HCT116 (cell line): ENCODE data around the gene STK36. TPM values are rescaled to one million over a fixed set of nuclear protein-coding genes. Genes with fewer than 3 reads are reported as not detected.

Experiments
- ATAC-seq: fragments of 200-7000 bp; cut with Tn5 transposase; 2 replicates; pipeline ENCODE4 v1.9.1; 2020; ENCODE audit warnings: mild to moderate bottlenecking, moderate library complexity
- BruUV-seq: library from RNA; stranded (reverse); fragments of 400-500 nt; replicated peaks from 2 replicates; lab custom pipeline; 2021; lab: Mats Ljungman, UMichigan
- CTCF ChIA-PET: fragments of 300-600 bp; sonication (Branson Sonifier 250); formaldehyde crosslinking; loops from one replicate; lab custom pipeline; 2021; ENCODE audit warnings: antibody characterized with exemption; lab: Charles Lee
- POLR2A ChIA-PET: fragments of 300-600, 350-600 bp; sonication (Branson Sonifier 250); formaldehyde crosslinking; loops from one replicate; lab custom pipeline; 2021; ENCODE audit warnings: antibody characterized with exemption; lab: Charles Lee
- RAD21 ChIA-PET, 2 experiments: fragments of 300-600 bp; sonication (Branson Sonifier 250); formaldehyde crosslinking; loops; one replicate each; lab custom pipeline; 2023; ENCODE audit warnings: low total read pairs in 2 of 2; ENCODE audit not compliant: uncharacterized antibody in 2 of 2, unreplicated experiment in 2 of 2, low non-redundant PET in 1 of 2; lab: Charles Lee
- DNase-seq: peaks from one replicate; pipeline ENCODE4 v3.0.0-alpha.2; 2010; ENCODE audit warnings: low read depth, low spot score
- H2AFZ ChIP-seq: fragments of 200-600 bp; shearing (Covaris generic), sonication (generic); 2 replicates; pipeline ENCODE4 v1.6.1; 2017; ENCODE audit warnings: low read depth, mixed run types, mixed read lengths, antibody characterized with exemption, low read length; ENCODE audit not compliant: poor library complexity, severe bottlenecking
- H3K27ac ChIP-seq: 2 replicates; pipeline ENCODE4 v1.5.1; 2012; ENCODE audit warnings: low read depth, low read length
- H3K27me3 ChIP-seq: fragments of 200-600 bp; sonication (generic); 2 replicates; pipeline ENCODE4 v1.6.1; 2016; ENCODE audit warnings: mixed run types, low read length, mixed read lengths; ENCODE audit not compliant: insufficient read depth
- H3K36me3 ChIP-seq, 2 experiments: fragments of 200-500 bp in 1 of 2; fragments of 200-600 bp in 1 of 2; sonication (Bioruptor generic) in 1 of 2; sonication (generic) in 1 of 2; 2 replicates each; pipeline versions ENCODE4 v1.5.1 to v1.6.1; 2014 to 2016; ENCODE audit warnings: low read length in 2 of 2, inconsistent platforms in 1 of 2, mixed read lengths in 1 of 2, mixed run types in 1 of 2; ENCODE audit not compliant: insufficient read depth in 2 of 2, control insufficient read depth in 1 of 2
- H3K4me1 ChIP-seq, 2 experiments: fragments of 200-600 bp in 1 of 2; sonication (generic) in 1 of 2; 2 replicates each; pipeline versions ENCODE4 v1.5.1 to v1.6.1; 2012 to 2017; ENCODE audit warnings: low read length in 2 of 2, inconsistent platforms in 1 of 2, mild to moderate bottlenecking in 1 of 2, mixed read lengths in 1 of 2, mixed run types in 1 of 2, moderate library complexity in 1 of 2; ENCODE audit not compliant: insufficient read depth in 2 of 2, control insufficient read depth in 1 of 2
- H3K4me2 ChIP-seq: fragments of 200-600 bp; sonication (generic); 2 replicates; pipeline ENCODE4 v1.6.1; 2017; ENCODE audit warnings: mixed run types, low read length, mixed read lengths
- H3K4me3 ChIP-seq, 2 experiments: fragments of 200-600 bp in 1 of 2; sonication (generic) in 1 of 2; replicated peaks in 1 of 2; 2 replicates each; pipeline ENCODE4 v1.5.1; 2011 to 2016; ENCODE audit warnings: low read length in 2 of 2, control low read depth in 1 of 2, low read depth in 1 of 2, mild to moderate bottlenecking in 1 of 2, mixed read lengths in 1 of 2, mixed run types in 1 of 2
- H3K79me2 ChIP-seq: fragments of 200-600 bp; sonication (generic); 2 replicates; pipeline ENCODE4 v1.6.1; 2017; ENCODE audit warnings: mild to moderate bottlenecking, mixed run types, low read length, moderate library complexity, mixed read lengths; ENCODE audit not compliant: insufficient read depth
- H3K9ac ChIP-seq: fragments of 200-600 bp; sonication (generic); 2 replicates; pipeline ENCODE4 v1.6.1; 2016; ENCODE audit warnings: low read length, mixed read lengths
- H3K9me2 ChIP-seq: fragments of 200-600 bp; sonication (generic), shearing (Covaris generic); 2 replicates; pipeline ENCODE4 v1.6.1; 2017; ENCODE audit warnings: mixed run types, mild to moderate bottlenecking, moderate library complexity; ENCODE audit not compliant: insufficient read depth
- H3K9me3 ChIP-seq, 2 experiments: fragments of 200-500 bp in 1 of 2; fragments of 200-600 bp in 1 of 2; sonication (Bioruptor generic) in 1 of 2; sonication (generic) in 1 of 2; 2 replicates each; pipeline ENCODE4 v1.6.1; 2014 to 2017; ENCODE audit warnings: low read length in 2 of 2, mixed read lengths in 2 of 2, inconsistent platforms in 1 of 2, low read depth in 1 of 2, mild to moderate bottlenecking in 1 of 2, mixed run types in 1 of 2, moderate library complexity in 1 of 2; ENCODE audit not compliant: control insufficient read depth in 1 of 2, insufficient read depth in 1 of 2
- H4K20me1 ChIP-seq: fragments of 200-600 bp; sonication (generic), shearing (Covaris generic); 2 replicates; pipeline ENCODE4 v1.6.1; 2017; ENCODE audit warnings: mixed run types, mild to moderate bottlenecking, moderate library complexity; ENCODE audit not compliant: insufficient read depth
- ELF1 ChIP-seq: IDR thresholded peaks from 2 replicates; pipeline ENCODE4 v1.6.1; 2012; ENCODE audit warnings: low read depth, borderline replicate concordance
- EZH2 ChIP-seq: fragments of 200-600 bp; sonication (generic); IDR thresholded peaks from 2 replicates; pipeline ENCODE4 v1.6.1; 2017; ENCODE audit warnings: antibody characterized with exemption, mixed run types
- EZH2phosphoT487 ChIP-seq: fragments of 200-600 bp; IDR thresholded peaks from 2 replicates; pipeline ENCODE4 v1.6.1; 2018; ENCODE audit warnings: antibody characterized with exemption, borderline replicate concordance
- FOSL1 ChIP-seq: IDR thresholded peaks from 2 replicates; pipeline ENCODE4 v1.6.1; 2012; ENCODE audit warnings: low read depth
- JUND ChIP-seq: IDR thresholded peaks from 2 replicates; pipeline ENCODE4 v1.6.1; 2012
- POLR2AphosphoS5 ChIP-seq: IDR thresholded peaks from 2 replicates; pipeline ENCODE4 v1.6.1; 2011; ENCODE audit warnings: mild to moderate bottlenecking, low read depth, low read length, moderate library complexity
- RAD21 ChIP-seq: IDR thresholded peaks from 2 replicates; pipeline ENCODE4 v1.6.1; 2012; ENCODE audit warnings: low read depth, mild to moderate bottlenecking
- SIN3A ChIP-seq: IDR thresholded peaks from 2 replicates; pipeline ENCODE4 v1.6.1; 2012; ENCODE audit warnings: low read depth
- intact Hi-C: fragments of 100-400 bp; cut with micrococcal nuclease; formaldehyde crosslinking; loops from 2 replicates; pipeline ENCODE4 v1.10.0; 2022
- total RNA-seq: library from RNA; stranded (reverse); gene quantifications from one replicate; pipeline ENCODE4 v1.2.1, GENCODE V29; 2021; ENCODE audit not compliant: unreplicated experiment
- TF ChIP-seq, protein P1 (sequence below): IDR thresholded peaks from 2 replicates; pipeline ENCODE4 v1.6.1; 2012

STK36 gene
- total RNA-seq, 1 experiment from 2014 or later = 45.5 TPM

GRCh38 chr2:218721934-218722333, 50.0 kb downstream of the STK36 start:
- Histone ChIP-seq H3K27me3 (no peaks in the 10 kb centered on the region), H3K36me3 (peaks cover 0 to 7% of the 10 kb centered on the region in 2 experiments; a peak in 1 of 4 replicates), H3K79me2 (peaks cover 98% of the 10 kb centered on the region), H3K4me3 (no peak overlapping the region), H4K20me1 (peaks cover 7% of the 10 kb centered on the region; the same call in 1 of the 2 replicates), H3K27ac (no peak overlapping the region), H3K9me2 (no peaks in the 10 kb centered on the region), H3K4me2 (no peak overlapping the region), H3K4me1 (peaks cover 4 to 11% of the 10 kb centered on the region in 2 experiments; a peak in 3 of 4 replicates), H3K9me3 (no peaks in the 10 kb centered on the region; a peak in 1 of 4 replicates), H3K9ac (no peak overlapping the region), H2AFZ (no peak overlapping the region)
- no peak for DNase-seq
- intact Hi-C loops = no loop called here
- no peak for ATAC-seq
- BruUV-seq = no TSS peak
- ChIA-PET POLR2A (interaction anchor here (0.9 kb wide), 1 partner anchor 12 kb away, joined by 3 read pairs; the partner anchor contains the start of gene TTLL4), RAD21 (interaction anchor here in 1 of 2 experiments (1.9 kb wide), 1 partner anchor 125 kb away, joined by 3 read pairs; no protein-coding TSS in a partner anchor), CTCF (interaction anchor here (1.8 to 2.4 kb wide), 2 partner anchors 12 to 125 kb away, joined by 6 to 12 read pairs; partner anchors contain the start of gene TTLL4)
- TF ChIP-seq SIN3A = no peak
- no peak for TF ChIP-seq FOSL1
- no peak for TF ChIP-seq EZH2
- no peak for TF ChIP-seq RAD21
- TF ChIP-seq JUND = no peak
- no peak for TF ChIP-seq EZH2phosphoT487
- no peak for TF ChIP-seq ELF1

DNA sequence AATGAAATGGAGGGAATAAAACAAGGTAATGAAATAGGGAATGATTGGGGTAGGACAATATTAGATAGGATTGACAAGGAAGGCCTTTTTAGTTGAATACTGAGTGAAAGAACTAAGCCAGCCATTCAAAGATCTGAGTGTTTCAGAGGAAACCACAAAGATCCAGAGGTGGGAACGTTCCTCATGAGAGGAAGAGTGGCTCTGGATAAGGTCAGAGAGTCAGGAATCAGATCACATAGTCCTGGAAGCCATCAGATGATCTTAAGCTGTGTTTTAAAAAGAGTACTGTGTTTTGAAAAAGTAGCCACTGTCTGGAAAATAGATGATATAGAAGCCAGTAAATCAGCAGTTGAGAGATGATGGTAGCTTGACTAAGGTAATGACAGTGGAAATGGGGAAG, 50.5 kb downstream of the STK36 start:
- no peak overlapping the region for H3K4me3 ChIP-seq
- H3K9me2 ChIP-seq = no peaks in the 10 kb centered on the region
- no peaks in the 10 kb centered on the region; a peak in 1 of 4 replicates for H3K9me3 ChIP-seq
- no peak overlapping the region for H2AFZ ChIP-seq
- intact Hi-C loops = no loop called here
- no peaks in the 10 kb centered on the region for H3K27me3 ChIP-seq
- RAD21 ChIA-PET = interaction anchor here in 1 of 2 experiments (1.9 kb wide), 1 partner anchor 125 kb away, joined by 3 read pairs; no protein-coding TSS in a partner anchor
- H3K36me3 ChIP-seq = peaks cover 0 to 10% of the 10 kb centered on the region in 2 experiments; a peak in 1 of 4 replicates
- POLR2A ChIA-PET = interaction anchor here (0.9 kb wide), 1 partner anchor 12 kb away, joined by 3 read pairs; the partner anchor contains the start of gene TTLL4
- H3K4me1 ChIP-seq = peaks cover 0 to 6% of the 10 kb centered on the region in 2 experiments; a peak in 3 of 4 replicates
- H3K79me2 ChIP-seq = peaks cover 98% of the 10 kb centered on the region
- no peak for DNase-seq
- no TSS peak for BruUV-seq
- peaks cover 2% of the 10 kb centered on the region; the same call in 1 of the 2 replicates for H4K20me1 ChIP-seq
- no peak overlapping the region for H3K9ac ChIP-seq
- CTCF ChIA-PET = interaction anchor here (1.8 to 2.4 kb wide), 2 partner anchors 12 to 125 kb away, joined by 6 to 12 read pairs; partner anchors contain the start of gene TTLL4
- no peak overlapping the region for H3K4me2 ChIP-seq
- no peak for ATAC-seq
- no peak overlapping the region for H3K27ac ChIP-seq
- TF ChIP-seq, protein P1, sequence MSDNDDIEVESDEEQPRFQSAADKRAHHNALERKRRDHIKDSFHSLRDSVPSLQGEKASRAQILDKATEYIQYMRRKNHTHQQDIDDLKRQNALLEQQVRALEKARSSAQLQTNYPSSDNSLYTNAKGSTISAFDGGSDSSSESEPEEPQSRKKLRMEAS = no peak
- TF ChIP-seq POLR2AphosphoS5 = no peak
